Mammary epithelial cell (primary cell): ENCODE data around the gene PARD6G.

Source experiments
- CTCF ChIP-seq, 2 donors: IDR thresholded peaks in 1 of 2; conservative IDR thresholded peaks in 1 of 2; 2 replicates each; pipeline ENCODE4 v1.5.1; 2011 to 2012; ENCODE audit warnings: inconsistent platforms in 2 of 2, low read length in 2 of 2, mild to moderate bottlenecking in 2 of 2, control low read depth in 1 of 2, low read depth in 1 of 2; ENCODE audit not compliant: insufficient read depth in 1 of 2; ENCODE audit errors: extremely low read depth in 1 of 2
- EZH2 ChIP-seq: IDR thresholded peaks from 2 replicates; pipeline ENCODE4 v1.6.1; 2012; ENCODE audit warnings: low read length, inconsistent platforms, borderline replicate concordance

- TF ChIP-seq CTCF (conservative IDR thresholded peaks at IDR 0.05 in 1 of 2, IDR thresholded peaks at IDR 0.05 in 1 of 2; ENCODE audit: extremely low read depth in 1 of 2, insufficient read depth in 1 of 2, low read depth in 1 of 2, low read length in 2 of 2) (no peak), EZH2 (no peak)
These were observed 64.5 kb downstream of the PARD6G start for GRCh38 chr18:80182855-80183254.
